Rectal smooth muscle tissue (tissue), 1 donor: ENCODE data around the gene PLD5.

ENCODE experiments used
- H3K27ac ChIP-seq: one replicate; pipeline ENCODE4 v1.7.0; 2013; ENCODE audit warnings: low read depth, low read length, inconsistent platforms
- H3K27me3 ChIP-seq: one replicate; pipeline ENCODE4 v1.7.0; 2013; ENCODE audit warnings: low read length; ENCODE audit not compliant: control insufficient read depth, insufficient read depth
- H3K36me3 ChIP-seq: one replicate; pipeline ENCODE4 v1.7.0; 2013; ENCODE audit warnings: low read length; ENCODE audit not compliant: control insufficient read depth, insufficient read depth
- H3K4me1 ChIP-seq: one replicate; pipeline ENCODE4 v1.7.0; 2013; ENCODE audit warnings: low read length; ENCODE audit not compliant: control insufficient read depth, insufficient read depth
- H3K4me3 ChIP-seq: one replicate; pipeline ENCODE4 v1.7.0; 2013; ENCODE audit warnings: low read length
- H3K9ac ChIP-seq: one replicate; pipeline ENCODE4 v1.7.0; 2013; ENCODE audit warnings: low read length

PLD5 gene

GRCh38 chr1:242524571-242525359, at the start of gene PLD5:
Gene PLD5 (minus strand): TSS chr1:242524697.
- Histone ChIP-seq H3K9ac (no peak within 1 kb of the TSS), H3K36me3 (no peaks in the 10 kb centered on the region), H3K27me3 (peaks cover 3% of the 10 kb centered on the region), H3K4me1 (no peaks in the 10 kb centered on the region), H3K27ac (no peak within 1 kb of the TSS), H3K4me3 (peak within 1 kb of the TSS; percentile 41)

DNA sequence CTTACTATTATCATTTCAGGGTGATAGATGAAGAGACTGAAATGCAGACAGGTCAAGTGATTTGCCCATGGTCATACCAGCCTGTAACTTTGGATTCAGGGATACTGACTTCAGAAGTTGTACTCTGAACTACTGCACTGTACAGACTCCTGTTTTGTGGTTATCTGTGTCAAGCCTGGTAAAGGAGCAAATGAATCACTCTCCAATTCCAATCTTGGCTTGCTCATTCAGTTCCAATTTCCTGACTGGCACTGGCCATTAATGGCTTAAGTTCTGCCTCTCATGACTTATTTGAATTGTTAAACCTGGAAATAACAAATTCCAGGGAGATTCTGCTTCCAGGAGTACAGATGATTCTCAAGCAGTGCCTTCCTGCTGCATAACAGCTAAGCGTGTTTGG, 45.4 kb upstream of the PLD5 start:
- Histone ChIP-seq H3K27ac (no peak overlapping the region), H3K27me3 (no peaks in the 10 kb centered on the region), H3K4me3 (no peak overlapping the region), H3K4me1 (no peaks in the 10 kb centered on the region), H3K36me3 (no peaks in the 10 kb centered on the region), H3K9ac (no peak overlapping the region)

- no peaks in the 10 kb centered on the region for H3K4me1 ChIP-seq
- no peak overlapping the region for H3K4me3 ChIP-seq
- H3K9ac ChIP-seq, result no peak overlapping the region
Observed at GRCh38 chr1:242568666-242569065, 44.2 kb upstream of the PLD5 start.

GRCh38 chr1:242567596-242567995, 43.1 kb upstream of the PLD5 start:
- Histone ChIP-seq H3K9ac (no peak overlapping the region), H3K27ac (no peak overlapping the region), H3K4me1 (no peaks in the 10 kb centered on the region), H3K36me3 (no peaks in the 10 kb centered on the region), H3K4me3 (no peak overlapping the region), H3K27me3 (no peaks in the 10 kb centered on the region)

More at GRCh38 chr1:242568666-242569065, 44.2 kb upstream of the PLD5 start:
- H3K27ac ChIP-seq, result no peak overlapping the region
- no peaks in the 10 kb centered on the region for H3K36me3 ChIP-seq
- H3K27me3 ChIP-seq, result no peaks in the 10 kb centered on the region

DNA sequence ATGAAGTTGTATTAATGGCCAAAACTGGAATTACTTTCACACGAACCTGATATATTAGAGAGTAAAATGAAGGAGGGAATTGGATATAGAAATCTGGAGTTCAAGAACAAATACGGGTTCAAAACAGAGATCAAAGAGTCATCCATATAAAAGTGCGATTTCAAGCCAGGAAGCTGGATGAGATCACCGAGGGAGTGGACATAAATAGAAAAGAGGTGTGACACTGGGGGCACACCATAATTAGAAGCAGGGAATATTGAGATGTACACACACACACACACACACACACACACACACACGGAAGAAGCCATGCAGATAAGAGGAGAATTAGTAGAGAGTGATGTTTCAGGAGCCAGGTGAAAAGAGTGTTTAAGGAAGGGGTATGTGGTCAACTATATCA, 32.3 kb upstream of the PLD5 start:
- no peak overlapping the region for H3K4me3 ChIP-seq
- H3K27ac ChIP-seq, result no peak overlapping the region
- H3K36me3 ChIP-seq, result no peaks in the 10 kb centered on the region
- H3K4me1 ChIP-seq, result no peaks in the 10 kb centered on the region
- H3K27me3 ChIP-seq, result no peaks in the 10 kb centered on the region
- no peak overlapping the region for H3K9ac ChIP-seq

GRCh38 chr1:242556276-242556675, 31.8 kb upstream of the PLD5 start:
- no peak overlapping the region for H3K9ac ChIP-seq
- no peak overlapping the region for H3K27ac ChIP-seq
- no peaks in the 10 kb centered on the region for H3K27me3 ChIP-seq
- no peak overlapping the region for H3K4me3 ChIP-seq
- no peaks in the 10 kb centered on the region for H3K4me1 ChIP-seq
- no peaks in the 10 kb centered on the region for H3K36me3 ChIP-seq

- Histone ChIP-seq H3K27ac (no peak overlapping the region), H3K36me3 (no peaks in the 10 kb centered on the region), H3K27me3 (no peaks in the 10 kb centered on the region), H3K4me1 (no peaks in the 10 kb centered on the region), H3K4me3 (no peak overlapping the region), H3K9ac (no peak overlapping the region)
Observed at GRCh38 chr1:242554577-242554976, 30.1 kb upstream of the PLD5 start.

- H3K36me3 ChIP-seq, result no peaks in the 10 kb centered on the region
- H3K4me1 ChIP-seq, result no peaks in the 10 kb centered on the region
- no peak overlapping the region for H3K4me3 ChIP-seq
- no peak overlapping the region for H3K27ac ChIP-seq
- no peaks in the 10 kb centered on the region for H3K27me3 ChIP-seq
- H3K9ac ChIP-seq, result no peak overlapping the region
Observed at GRCh38 chr1:242546849-242547729, 22.6 kb upstream of the PLD5 start.

- Histone ChIP-seq H3K4me1 (no peaks in the 10 kb centered on the region), H3K9ac (no peak overlapping the region), H3K4me3 (no peak overlapping the region), H3K27me3 (no peaks in the 10 kb centered on the region), H3K36me3 (no peaks in the 10 kb centered on the region), H3K27ac (no peak overlapping the region)
Observed at GRCh38 chr1:242546441-242546840, 21.9 kb upstream of the PLD5 start.

DNA sequence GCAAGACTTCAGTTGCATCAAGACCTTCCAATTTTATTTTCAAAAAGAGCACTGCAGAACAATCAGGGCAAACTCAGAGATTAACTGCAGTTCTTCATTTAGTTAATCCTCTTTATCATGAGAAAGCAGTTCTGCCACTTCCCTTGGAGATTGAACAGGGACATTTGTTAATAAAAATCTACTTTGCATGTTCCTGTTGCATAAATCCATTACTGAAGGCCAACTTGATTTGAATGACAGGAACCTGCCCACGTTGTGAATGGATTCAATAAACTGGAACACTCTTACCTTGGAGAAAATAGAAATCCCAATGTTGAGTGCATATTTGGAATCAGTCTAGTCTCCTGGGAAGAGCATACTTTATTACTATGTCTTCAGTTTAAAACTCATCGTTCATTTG, 19.6 kb upstream of the PLD5 start:
- H3K36me3 ChIP-seq, result no peaks in the 10 kb centered on the region
- H3K4me1 ChIP-seq, result no peaks in the 10 kb centered on the region
- H3K4me3 ChIP-seq, result no peak overlapping the region
- H3K27ac ChIP-seq, result no peak overlapping the region
- H3K27me3 ChIP-seq, result no peaks in the 10 kb centered on the region
- H3K9ac ChIP-seq, result no peak overlapping the region

DNA sequence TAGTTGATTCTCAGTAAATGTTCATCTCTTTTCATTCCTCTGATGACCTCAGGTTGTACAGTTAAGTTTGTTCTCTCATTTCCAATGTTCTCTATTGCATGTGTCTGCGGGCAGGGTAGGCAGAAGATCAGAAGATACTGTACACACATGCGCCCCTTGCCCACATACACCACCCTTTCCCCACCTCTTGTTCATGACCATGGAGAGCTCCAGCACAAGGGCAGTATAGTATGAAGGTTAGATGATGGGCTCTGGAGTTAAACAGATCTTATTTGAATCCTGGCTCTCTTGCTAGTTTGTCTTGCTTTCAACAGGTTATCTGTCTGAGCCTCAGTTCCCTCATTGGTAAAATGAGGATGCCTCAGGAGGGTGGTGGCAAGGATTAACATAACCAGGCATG, 17.8 kb upstream of the PLD5 start:
- no peaks in the 10 kb centered on the region for H3K27me3 ChIP-seq
- H3K4me1 ChIP-seq, result no peaks in the 10 kb centered on the region

DNA sequence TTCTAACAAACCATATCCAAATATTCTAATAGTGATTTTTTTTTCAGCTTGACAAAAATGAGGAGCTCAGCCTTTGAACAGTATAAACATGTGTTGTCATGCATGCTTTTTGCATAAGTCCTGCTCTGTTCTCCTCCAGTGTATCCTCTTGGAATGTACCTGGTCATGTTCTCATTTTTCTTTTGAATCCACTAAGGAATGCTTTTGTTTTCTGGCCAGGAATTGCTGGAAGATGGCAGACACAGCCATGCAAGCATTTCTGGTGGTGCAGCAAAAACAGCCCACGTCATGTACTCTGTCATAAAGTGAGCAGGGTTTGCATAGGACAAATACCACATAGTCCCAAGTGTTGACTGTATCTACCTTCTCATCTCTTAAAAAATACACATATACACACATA, 11.5 kb upstream of the PLD5 start:
- H3K4me3 ChIP-seq, result no peak overlapping the region
- no peak overlapping the region for H3K9ac ChIP-seq
- H3K27me3 ChIP-seq, result no peaks in the 10 kb centered on the region
- H3K36me3 ChIP-seq, result no peaks in the 10 kb centered on the region
- H3K27ac ChIP-seq, result no peak overlapping the region
- no peaks in the 10 kb centered on the region for H3K4me1 ChIP-seq

More for the DNA sequence above, 17.8 kb upstream of the PLD5 start:
- H3K4me3 ChIP-seq, result no peak overlapping the region
- H3K27ac ChIP-seq, result no peak overlapping the region
- H3K36me3 ChIP-seq, result no peaks in the 10 kb centered on the region
- no peak overlapping the region for H3K9ac ChIP-seq
